GM12878 (cell line): Measurements from ENCODE around the gene NSG1. TPM values are rescaled to one million over a fixed set of nuclear protein-coding genes. Genes with fewer than 3 reads are reported as not detected.

Source experiments
- ATAC-seq: fragments of 200-7000 bp; cut with Tn5 transposase; 3 replicates; pipeline ENCODE4 v1.9.1; 2020; ENCODE audit warnings: mild to moderate bottlenecking, moderate library complexity
- BruUV-seq: library from RNA; stranded (reverse); fragments of 400-500 nt; replicated peaks from 2 replicates; lab custom pipeline; 2021; lab: Mats Ljungman, UMichigan
- CTCF ChIA-PET: fragments of 300-600 bp; sonication (Branson Sonifier 250); formaldehyde crosslinking; extraction: SDS; loops from one replicate; lab custom pipeline; 2021; ENCODE audit warnings: inconsistent platforms; lab: Yijun Ruan, JAX
- POLR2A ChIA-PET: fragments of 350-600 bp; formaldehyde crosslinking; extraction: SDS; loops from one replicate; lab custom pipeline; 2021; ENCODE audit warnings: inconsistent platforms; lab: Charles Lee
- RAD21 ChIA-PET: fragments of 300-600 bp; sonication (Branson Sonifier 250); formaldehyde crosslinking; loops from one replicate; lab custom pipeline; 2023; ENCODE audit warnings: antibody characterized with exemption; ENCODE audit not compliant: unreplicated experiment; lab: Charles Lee
- SMC1A ChIA-PET: fragments of 300-600 bp; sonication (Branson Sonifier 250); formaldehyde crosslinking; loops from one replicate; lab custom pipeline; 2023; ENCODE audit not compliant: unreplicated experiment, uncharacterized antibody; lab: Charles Lee
- DNase-seq: peaks from one replicate; pipeline ENCODE4 v3.0.0-alpha.2; 2011; ENCODE audit warnings: low read depth, low spot score
- FAIRE-seq: peaks from 3 replicates; lab custom pipeline; 2011; peaks lifted over from hg19 to GRCh38; lab: Jason Lieb, UNC
- H2AFZ ChIP-seq: 2 replicates; pipeline ENCODE4 v1.6.0; 2011; ENCODE audit warnings: low read depth, low read length, control low read depth; ENCODE audit not compliant: control insufficient read depth
- H3K27ac ChIP-seq: 2 replicates; pipeline ENCODE4 v1.5.1; 2011; ENCODE audit warnings: control low read depth; ENCODE audit not compliant: control insufficient read depth, insufficient read depth
- H3K27me3 ChIP-seq, 2 experiments: replicated peaks in 1 of 2; 2 replicates each; pipeline versions ENCODE4 v1.6.0 to v1.6.1; 2011; ENCODE audit warnings: low read length in 1 of 2; ENCODE audit not compliant: control insufficient read depth in 2 of 2, insufficient read depth in 2 of 2
- H3K36me3 ChIP-seq, 2 experiments: 2 replicates each; pipeline ENCODE4 v1.5.1; 2011; ENCODE audit warnings: low read length in 1 of 2; ENCODE audit not compliant: control insufficient read depth in 2 of 2, insufficient read depth in 2 of 2
- H3K4me1 ChIP-seq: 2 replicates; pipeline ENCODE4 v1.6.1; 2011; ENCODE audit warnings: mild to moderate bottlenecking, low read length, moderate library complexity, mixed read lengths; ENCODE audit not compliant: control insufficient read depth, insufficient read depth
- H3K4me2 ChIP-seq: 2 replicates; pipeline ENCODE4 v1.6.0; 2011; ENCODE audit warnings: control low read depth; ENCODE audit not compliant: control insufficient read depth, insufficient read depth
- H3K4me3 ChIP-seq: fragments of 200-600 bp; sonication (generic); 2 replicates; pipeline ENCODE4 v1.5.1; 2016
- H3K79me2 ChIP-seq: 2 replicates; pipeline ENCODE4 v1.6.0; 2011; ENCODE audit warnings: low read length; ENCODE audit not compliant: control insufficient read depth, insufficient read depth
- H3K9ac ChIP-seq: 2 replicates; pipeline ENCODE4 v1.8.0; 2011; ENCODE audit warnings: low read length, control low read depth, mixed read lengths; ENCODE audit not compliant: control insufficient read depth, insufficient read depth
- H3K9me3 ChIP-seq: replicated peaks from 3 replicates; pipeline ENCODE4 v1.5.1; 2011; ENCODE audit warnings: mild to moderate bottlenecking, low read length; ENCODE audit not compliant: control insufficient read depth, insufficient read depth
- H4K20me1 ChIP-seq: 2 replicates; pipeline ENCODE4 v1.6.0; 2011; ENCODE audit not compliant: control insufficient read depth, insufficient read depth
- NR2C2 ChIP-seq: IDR thresholded peaks from 2 replicates; pipeline ENCODE4 v1.6.1; 2011; ENCODE audit warnings: borderline replicate concordance, low read depth; ENCODE audit not compliant: control insufficient read depth, insufficient read length
- SMARCA5 ChIP-seq: fragments of 450-650 bp; IDR thresholded peaks from 2 replicates; pipeline ENCODE4 v1.6.1; 2017; ENCODE audit warnings: mild to moderate bottlenecking
- USF1 ChIP-seq: IDR thresholded peaks from 2 replicates; pipeline ENCODE4 v1.6.1; 2011; ENCODE audit warnings: borderline replicate concordance, low read depth, mild to moderate bottlenecking, moderate library complexity, mixed read lengths, low read length; ENCODE audit not compliant: insufficient read depth; ENCODE audit errors: extremely low read length
- ZNF274 ChIP-seq: IDR thresholded peaks from one replicate; pipeline ENCODE4 v1.8.0; 2011; ENCODE audit not compliant: insufficient read length, insufficient read depth
- ZNF687 ChIP-seq: fragments of 450-650 bp; IDR thresholded peaks from 2 replicates; pipeline ENCODE4 v1.6.1; 2017; ENCODE audit warnings: mild to moderate bottlenecking, moderate library complexity
- WGBS: methylation state at CpG from one replicate; pipeline ENCODE4 v1.1.6; 2016; ENCODE audit warnings: low lambda C conversion rate; ENCODE audit not compliant: insufficient replicate concordance, insufficient coverage; ENCODE audit errors: missing lambda C conversion rate; 5-methylcytosine and 5-hydroxymethylcytosine counted together
- in situ Hi-C: fragments of 300-500 bp; cut with MboI; formaldehyde crosslinking; loops from 9 replicates; pipeline ENCODE4 v1.14.3; 2018; ENCODE audit warnings: mixed read lengths
- intact Hi-C: fragments of 100-400 bp; cut with micrococcal nuclease; formaldehyde crosslinking; loops from one replicate; pipeline ENCODE4 v1.14.2; 2022; ENCODE audit not compliant: unreplicated experiment
- polyA plus RNA-seq, 11 experiments: library from polyadenylated mRNA; depleted of rRNA in 4 of 11; unstranded in 6 of 11; stranded (reverse) in 5 of 11; fragments of >200 nt; fragmentation: Nextera tagmentation in 4 of 11; fragmentation: Illumina TruSeq in 1 of 11; extraction: Ambion mirVana in 4 of 11; extraction: Trizol in 1 of 11; gene quantifications; 1 replicate in 1 of 11; 2 replicates in 10 of 11; pipeline versions ENCODE4 v1.2.1 to v1.2.3, GENCODE V29; 2011 to 2016; ENCODE audit warnings: inconsistent platforms in 2 of 11, missing spikeins in 2 of 11, low read depth in 1 of 11
- total RNA-seq, 4 experiments: library from RNA; depleted of rRNA in 3 of 4; stranded (reverse); fragments of >200 nt in 3 of 4; fragmentation: Illumina TruSeq in 1 of 4; extraction: Trizol in 1 of 4; gene quantifications; 2 replicates each; pipeline versions ENCODE4 v1.2.1 to v1.2.3, GENCODE V29; 2013 to 2021

NSG1 gene
- total and polyA plus RNA-seq, 10 of the 15 experiments (the other 5 are each of a cell fraction or from before 2014, with no cell fraction given) = 0.03 to 0.19 (median 0.10) TPM; not detected in 5

GRCh38 chr4:4368809-4369580 lies 17.9 kb upstream of the NSG1 start (continued):
- TF ChIP-seq USF1 = no peak
- TF ChIP-seq, all 136 proteins: peak for 0

GRCh38 chr4:4374388-4375098 lies 12.4 kb upstream of the NSG1 start:
- in situ Hi-C loops = no loop called here
- ATAC-seq = no peak
- BruUV-seq = no TSS peak
- POLR2A ChIA-PET = no interaction called here
- Histone ChIP-seq H3K27me3 (no peaks in the 10 kb centered on the region; a peak in 1 of 4 replicates), H3K79me2 (no peaks in the 10 kb centered on the region), H3K36me3 (no peaks in the 10 kb centered on the region), H2AFZ (no peak overlapping the region), H4K20me1 (no peaks in the 10 kb centered on the region), H3K4me3 (no peak overlapping the region), H3K9me3 (no peaks in the 10 kb centered on the region), H3K4me1 (no peaks in the 10 kb centered on the region), H3K27ac (no peak overlapping the region), H3K9ac (no peak overlapping the region), H3K4me2 (no peak overlapping the region)
- DNase-seq = no peak
- SMC1A ChIA-PET = no interaction called here
- CTCF ChIA-PET = no interaction called here
- no peak for FAIRE-seq
- TF ChIP-seq SMARCA5 (no peak), NR2C2 (no peak), ZNF687 (no peak), ZNF274 (no peak)
- intact Hi-C loops = no loop called here
- RAD21 ChIA-PET = no interaction called here
- WGBS = 45% methylated on average over 6 of the region's 6 CpGs
